ENCODE results near the gene ATP13A3. TPM values are rescaled to one million over a fixed set of nuclear protein-coding genes. Genes with fewer than 3 reads are reported as not detected.
"Not testable (repeated sequence)": the region's sequence is repeated elsewhere in the genome, so short reads cannot be mapped to it uniquely, and the experiment has no call there.

ATP13A3 gene
- total and polyA plus RNA-seq, 9 of the 15 experiments (the other 6 are each of a cell fraction or from before 2014, with no cell fraction given): 16.6 to 135 (median 86.6) TPM

GRCh38 chr3:194494951-194495374 is 8.2 kb upstream of the ATP13A3 start:
- Histone ChIP-seq H3K4me1 (replicated peaks in 1 of 2; ENCODE audit: control insufficient read depth in 2 of 2, insufficient read depth in 2 of 2, low read length in 2 of 2) (peaks cover 6 to 22% of the 10 kb centered on the region in 2 experiments), H3K79me2 (ENCODE audit: control insufficient read depth, insufficient read depth, low read length) (no peaks in the 10 kb centered on the region), H2AFZ (ENCODE audit: low read depth, low read length) (no peak overlapping the region), H3K4me3 (no peak overlapping the region), H3K27me3 (ENCODE audit: control insufficient read depth in 2 of 2, insufficient read depth in 2 of 2, low read length in 2 of 2) (no peaks in the 10 kb centered on the region), H3K9me1 (ENCODE audit: control insufficient read depth, insufficient read depth, low read length) (no peaks in the 10 kb centered on the region), H3K36me3 (ENCODE audit: control insufficient read depth, insufficient read depth, low read length) (0 out of 3 replicates have a peak, but pooled peaks cover 2% of the 10 kb centered on the region), H3K4me2 (ENCODE audit: insufficient read depth, low read length) (no peak overlapping the region), H3K27ac (ENCODE audit: extremely low read depth, low read depth, low read length) (no peak overlapping the region), H4K20me1 (replicated peaks; ENCODE audit: control insufficient read depth, insufficient read depth, low read length) (no peaks in the 10 kb centered on the region), H3K9ac (ENCODE audit: insufficient read depth in 1 of 2, low read depth in 2 of 2, low read length in 2 of 2) (no peak overlapping the region), H3K9me3 (replicated peaks; ENCODE audit: control insufficient read depth, insufficient read depth, low read depth, low read length) (no peaks in the 10 kb centered on the region)
- ChIA-PET POLR2A (interaction anchor here (1.8 kb wide), 1 partner anchor 10 kb away, joined by 4 read pairs; no protein-coding TSS in a partner anchor), CTCF (ENCODE audit: low intra/inter-chr PET ratio) (no interaction called here)
- no peak for FAIRE-seq
- intact Hi-C loops (cut with micrococcal nuclease) (no loop called here), in situ Hi-C loops (cut with MboI) (no loop called here)
- no peak for ATAC-seq
- no peak for DNase-seq (ENCODE audit: extremely low read depth in 1 of 4, low spot score in 3 of 4)
- WGBS (ENCODE audit: insufficient coverage, low coverage, missing lambda C conversion rate): 47% methylated on average over 5 of the region's 5 CpGs
- TF ChIP-seq L3MBTL2 (IDR thresholded peaks at IDR 0.05): no peak
- TF ChIP-seq NFIC (IDR thresholded peaks at IDR 0.05): peak; percentile 57; the same call in 1 of the 2 replicates
- no peak for TF ChIP-seq NEUROD1 (IDR thresholded peaks at IDR 0.05; ENCODE audit: borderline replicate concordance, low read depth, low read length, partially characterized antibody)
- no TSS peak for BruUV-seq (replicated peaks)

GRCh38 chr3:194493995-194494927 is 7.5 kb upstream of the ATP13A3 start:
- H3K4me2 ChIP-seq (ENCODE audit: insufficient read depth, low read length); ATAC-seq; H4K20me1 ChIP-seq (replicated peaks; ENCODE audit: control insufficient read depth, insufficient read depth, low read length); intact Hi-C loops (cut with micrococcal nuclease); H2AFZ ChIP-seq (ENCODE audit: low read depth, low read length); CTCF ChIA-PET (ENCODE audit: low intra/inter-chr PET ratio); H3K27ac ChIP-seq (ENCODE audit: extremely low read depth, low read depth, low read length); H3K9me1 ChIP-seq (ENCODE audit: control insufficient read depth, insufficient read depth, low read length); H3K36me3 ChIP-seq (ENCODE audit: control insufficient read depth, insufficient read depth, low read length); BruUV-seq (replicated peaks); in situ Hi-C loops (cut with MboI); DNase-seq (ENCODE audit: extremely low read depth in 1 of 4, low spot score in 3 of 4); H3K27me3 ChIP-seq (ENCODE audit: control insufficient read depth in 2 of 2, insufficient read depth in 2 of 2, low read length in 2 of 2); H3K9me3 ChIP-seq (replicated peaks; ENCODE audit: control insufficient read depth, insufficient read depth, low read depth, low read length); H3K4me3 ChIP-seq; H3K79me2 ChIP-seq (ENCODE audit: control insufficient read depth, insufficient read depth, low read length); TF ChIP-seq NR2C2 (CRISPR knock-in tag; IDR thresholded peaks at IDR 0.05); ATF3 (CRISPR knock-in tag; conservative IDR thresholded peaks at IDR 0.05): not testable (repeated sequence)
- H3K4me1 ChIP-seq (replicated peaks in 1 of 2; ENCODE audit: control insufficient read depth in 2 of 2, insufficient read depth in 2 of 2, low read length in 2 of 2): peaks cover 12 to 29% of the 10 kb centered on the region in 2 experiments
- FAIRE-seq: peak; percentile 57
- POLR2A ChIA-PET: interaction anchor here (1.8 kb wide), 1 partner anchor 10 kb away, joined by 4 read pairs; no protein-coding TSS in a partner anchor
- WGBS (ENCODE audit: insufficient coverage, low coverage, missing lambda C conversion rate): 55% methylated on average over 10 of the region's 10 CpGs
- peak overlapping the region in 1 of 2 experiments; percentile 33; a peak in 1 of 4 replicates for H3K9ac ChIP-seq (ENCODE audit: insufficient read depth in 1 of 2, low read depth in 2 of 2, low read length in 2 of 2)
- TF ChIP-seq FOSL1 (tag; conservative IDR thresholded peaks at IDR 0.05): peak; percentile 56; the same call in 1 of the 2 replicates
- peak; percentile 86 for TF ChIP-seq NR2C2 (tag; IDR thresholded peaks at IDR 0.05)
- TF ChIP-seq ATF3 (IDR thresholded peaks at IDR 0.05): peak; percentile 63
- peak; percentile 29; the same call in 1 of the 2 replicates for TF ChIP-seq SMARCA4 (IDR thresholded peaks at IDR 0.05)
- peak; percentile 67 for TF ChIP-seq NR2C1 (IDR thresholded peaks at IDR 0.05)
- TF ChIP-seq NR2C1 (tag; IDR thresholded peaks at IDR 0.05): peak; percentile 86
- 0 out of 4 replicates have a peak, but pooled peaks of 1 of the 2 experiments have one; percentile 36 for TF ChIP-seq RCOR1 (IDR thresholded peaks at IDR 0.05; ENCODE audit: borderline replicate concordance in 1 of 2, low read depth in 2 of 2, low read length in 2 of 2)
- TF ChIP-seq FOXA3 (CRISPR knock-in tag; conservative IDR thresholded peaks at IDR 0.05 in 1 of 2, IDR thresholded peaks at IDR 0.05 in 1 of 2): peak in 1 of 2 experiments; percentile 28; a peak in 1 of 4 replicates
